Measurements from ENCODE around the gene CASD1. TPM values are rescaled to one million over a fixed set of nuclear protein-coding genes. Genes with fewer than 3 reads are reported as not detected.

Gene CASD1
- total and polyA plus RNA-seq, 8 donors = 7.2 to 19.4 (median 10.6) TPM

DNA sequence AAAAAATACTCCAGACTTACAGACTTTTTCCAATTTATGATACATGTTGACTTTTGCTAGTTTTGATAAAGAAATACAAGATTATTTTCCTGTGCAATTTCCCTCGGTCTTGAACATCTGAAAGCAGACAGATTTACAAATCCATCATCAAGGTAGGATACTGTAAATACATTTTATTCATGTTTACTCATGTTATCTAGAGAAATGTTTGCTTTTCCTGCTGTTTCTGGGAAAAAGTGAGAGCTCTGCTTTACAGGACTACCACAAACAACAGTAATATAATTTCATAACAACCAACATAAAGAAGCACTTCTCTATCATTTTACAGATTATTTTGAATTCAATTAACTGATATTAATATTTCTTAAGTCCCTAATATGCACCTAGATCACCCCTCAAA is 31.7 kb upstream of the CASD1 start:
- Histone ChIP-seq H3K4me1 (peaks cover 0 to 8% (median 0%) of the 10 kb centered on the region in 3 donors), H3K36me3 (no peaks in the 10 kb centered on the region), H3K27ac (no peak overlapping the region), H3K27me3 (no peaks in the 10 kb centered on the region), H3K9me3 (no peaks in the 10 kb centered on the region), H3K4me3 (no peak overlapping the region)
- intact Hi-C loops (cut with DNase I) = no loop called here
- 8 to 10% methylated on average over 1 of the region's 1 CpG for WGBS, 2 donors
- TF ChIP-seq, protein P1, sequence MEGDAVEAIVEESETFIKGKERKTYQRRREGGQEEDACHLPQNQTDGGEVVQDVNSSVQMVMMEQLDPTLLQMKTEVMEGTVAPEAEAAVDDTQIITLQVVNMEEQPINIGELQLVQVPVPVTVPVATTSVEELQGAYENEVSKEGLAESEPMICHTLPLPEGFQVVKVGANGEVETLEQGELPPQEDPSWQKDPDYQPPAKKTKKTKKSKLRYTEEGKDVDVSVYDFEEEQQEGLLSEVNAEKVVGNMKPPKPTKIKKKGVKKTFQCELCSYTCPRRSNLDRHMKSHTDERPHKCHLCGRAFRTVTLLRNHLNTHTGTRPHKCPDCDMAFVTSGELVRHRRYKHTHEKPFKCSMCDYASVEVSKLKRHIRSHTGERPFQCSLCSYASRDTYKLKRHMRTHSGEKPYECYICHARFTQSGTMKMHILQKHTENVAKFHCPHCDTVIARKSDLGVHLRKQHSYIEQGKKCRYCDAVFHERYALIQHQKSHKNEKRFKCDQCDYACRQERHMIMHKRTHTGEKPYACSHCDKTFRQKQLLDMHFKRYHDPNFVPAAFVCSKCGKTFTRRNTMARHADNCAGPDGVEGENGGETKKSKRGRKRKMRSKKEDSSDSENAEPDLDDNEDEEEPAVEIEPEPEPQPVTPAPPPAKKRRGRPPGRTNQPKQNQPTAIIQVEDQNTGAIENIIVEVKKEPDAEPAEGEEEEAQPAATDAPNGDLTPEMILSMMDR (IDR thresholded peaks at IDR 0.05) = no peak
- FAIRE-seq = no peak
- peak in 2 of 4 donors; percentile 47 to 74 for ATAC-seq
- DNase-seq = no peak

DNA sequence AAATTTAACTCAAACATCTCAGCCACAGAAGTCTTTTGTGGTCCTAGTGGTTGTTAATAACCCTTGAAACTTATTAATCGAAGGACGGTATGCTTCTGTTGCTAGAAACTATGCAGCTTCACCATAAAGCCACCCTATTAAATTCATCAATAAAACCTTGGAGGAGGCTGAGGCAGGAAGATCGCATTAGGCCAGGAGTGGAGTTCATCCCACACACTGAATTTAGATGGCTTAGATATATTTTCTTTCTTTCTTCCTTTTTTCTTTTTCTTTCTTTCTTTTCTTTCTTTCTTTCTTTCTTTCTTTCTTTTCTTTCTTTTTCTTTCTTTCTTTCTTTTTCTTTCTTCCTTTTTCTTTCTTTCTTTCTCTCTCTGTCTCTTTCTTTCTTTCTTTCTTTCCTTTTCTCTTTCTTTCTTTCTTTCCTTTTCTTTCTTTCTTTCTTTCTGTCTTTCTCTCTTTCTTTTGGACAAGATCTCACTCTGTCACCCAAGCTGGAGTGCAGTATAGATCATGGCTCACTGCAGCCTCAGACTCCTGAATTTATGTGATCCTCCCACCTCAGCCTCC is 30.9 kb upstream of the CASD1 start:
- Histone ChIP-seq H3K36me3 (no peaks in the 10 kb centered on the region), H3K9me3 (no peaks in the 10 kb centered on the region), H3K27ac (no peak overlapping the region), H3K4me1 (peaks cover 0 to 8% (median 0%) of the 10 kb centered on the region in 3 donors), H3K27me3 (no peaks in the 10 kb centered on the region), H3K4me3 (no peak overlapping the region)
- TF ChIP-seq, protein P1 (IDR thresholded peaks at IDR 0.05) = no peak
- DNase-seq (no peak), ATAC-seq (no peak), FAIRE-seq (no peak)
- intact Hi-C loops (cut with DNase I) = no loop called here
- 80 to 95% methylated on average over 3 of the region's 3 CpGs for WGBS, 2 donors

DNA sequence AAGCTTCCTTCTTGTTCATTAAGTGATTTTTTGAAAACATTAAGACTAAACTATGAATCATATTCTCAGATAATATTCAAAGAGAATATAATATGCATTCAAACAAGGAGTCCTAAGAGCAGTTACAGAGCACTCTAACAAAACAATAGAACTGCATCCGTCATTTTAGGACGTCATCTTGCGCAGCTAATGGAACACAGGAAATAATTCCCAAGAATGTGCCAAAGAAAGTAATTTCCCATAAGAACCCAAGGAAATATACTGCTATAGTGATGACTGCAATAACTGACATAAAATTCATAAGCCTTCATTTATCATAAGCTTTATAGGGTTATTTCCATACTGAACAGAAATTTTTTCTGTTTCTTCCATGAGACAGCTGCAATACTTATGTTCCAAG is 28.3 kb upstream of the CASD1 start:
- Histone ChIP-seq H3K4me3 (no peak overlapping the region), H3K36me3 (no peaks in the 10 kb centered on the region), H3K27ac (no peak overlapping the region), H3K27me3 (no peaks in the 10 kb centered on the region), H3K9me3 (no peaks in the 10 kb centered on the region), H3K4me1 (peaks cover 0 to 8% (median 0%) of the 10 kb centered on the region in 3 donors)
- intact Hi-C loops (cut with DNase I) = no loop called here
- DNase-seq (no peak), ATAC-seq (no peak), FAIRE-seq (no peak)
- TF ChIP-seq, protein P1 (IDR thresholded peaks at IDR 0.05) = no peak
- 81 to 92% methylated on average over 3 of the region's 3 CpGs for WGBS, 2 donors

DNA sequence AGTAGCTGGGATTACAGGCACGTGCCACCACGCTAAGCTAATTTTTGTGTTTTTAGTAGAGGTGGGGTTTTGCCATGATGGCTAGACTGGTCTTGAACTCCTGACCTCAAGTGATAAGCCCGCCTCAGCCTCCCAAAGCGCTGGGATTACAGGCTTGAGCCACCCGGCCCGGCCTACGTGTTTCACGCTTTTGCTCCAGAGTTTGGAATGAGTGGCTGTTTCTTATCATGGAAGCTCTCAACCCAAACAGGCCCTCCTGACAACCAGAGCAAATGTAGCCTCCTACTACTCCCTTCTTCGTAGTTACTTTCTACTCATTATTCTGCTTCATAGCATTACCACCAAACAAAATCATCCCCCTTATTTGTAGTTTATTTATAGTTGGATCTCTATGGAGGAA is 26.8 kb upstream of the CASD1 start:
- Histone ChIP-seq H3K4me3 (no peak overlapping the region), H3K9me3 (no peaks in the 10 kb centered on the region), H3K4me1 (peaks cover 0 to 5% (median 0%) of the 10 kb centered on the region in 3 donors), H3K36me3 (no peaks in the 10 kb centered on the region), H3K27me3 (no peaks in the 10 kb centered on the region), H3K27ac (no peak overlapping the region)
- DNase-seq (no peak), FAIRE-seq (no peak), ATAC-seq (no peak)
- 83 to 89% methylated on average over 9 of the region's 9 CpGs for WGBS, 2 donors
- intact Hi-C loops (cut with DNase I) = no loop called here
- TF ChIP-seq, protein P1 (IDR thresholded peaks at IDR 0.05) = no peak

DNA sequence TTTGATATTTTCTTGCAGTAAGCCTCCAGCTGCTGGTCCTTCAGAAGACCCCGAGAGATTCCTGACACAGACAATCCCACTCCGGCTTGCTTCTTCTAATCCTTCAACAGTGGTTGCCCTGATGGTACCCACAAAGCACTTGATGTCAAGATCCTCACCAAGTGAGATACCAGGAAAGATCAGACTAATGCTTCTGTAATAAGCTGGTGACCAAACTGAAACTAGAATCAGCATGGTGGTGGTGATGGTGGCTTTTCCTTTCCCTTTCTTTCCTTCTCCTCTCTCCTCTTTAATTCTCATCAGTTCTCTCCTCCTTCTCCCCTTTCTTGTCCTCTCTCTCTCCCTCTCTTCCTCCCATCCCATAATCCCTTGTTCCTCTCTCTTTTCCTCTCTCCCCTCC is 25.8 kb upstream of the CASD1 start:
- Histone ChIP-seq H3K27ac (no peak overlapping the region), H3K36me3 (no peaks in the 10 kb centered on the region), H3K4me1 (no peaks in the 10 kb centered on the region), H3K27me3 (no peaks in the 10 kb centered on the region), H3K4me3 (no peak overlapping the region), H3K9me3 (no peaks in the 10 kb centered on the region)
- intact Hi-C loops (cut with DNase I) = no loop called here
- TF ChIP-seq, protein P1 (IDR thresholded peaks at IDR 0.05) = no peak
- DNase-seq (no peak), FAIRE-seq (no peak), ATAC-seq (no peak)
- WGBS, 2 donors = 89 to 100% methylated on average over 2 of the region's 2 CpGs

Measured in pancreas (tissue), 10 donors.